ENCODE measurements around the gene ANKRD16.
"Not testable (repeated sequence)": the region's sequence is repeated elsewhere in the genome, so short reads cannot be mapped to it uniquely, and the experiment has no call there.

ANKRD16 gene

GRCh38 chr10:5910323-5911100 lies 20.8 kb upstream of the ANKRD16 start:
- Histone ChIP-seq H3K9me3 (no peaks in the 10 kb centered on the region), H3K4me1 (ENCODE audit: control insufficient read depth in 1 of 2, insufficient read depth in 1 of 2, low read depth in 1 of 2, low read length in 1 of 2) (no peaks in the 10 kb centered on the region), H3K4me3 (ENCODE audit: low read depth in 1 of 2, low read length in 1 of 2) (no peak overlapping the region), H3K36me3 (peaks cover 86% of the 10 kb centered on the region), H3K27me3 (no peaks in the 10 kb centered on the region), H3K27ac (no peak overlapping the region)
- TF ChIP-seq, protein P1, sequence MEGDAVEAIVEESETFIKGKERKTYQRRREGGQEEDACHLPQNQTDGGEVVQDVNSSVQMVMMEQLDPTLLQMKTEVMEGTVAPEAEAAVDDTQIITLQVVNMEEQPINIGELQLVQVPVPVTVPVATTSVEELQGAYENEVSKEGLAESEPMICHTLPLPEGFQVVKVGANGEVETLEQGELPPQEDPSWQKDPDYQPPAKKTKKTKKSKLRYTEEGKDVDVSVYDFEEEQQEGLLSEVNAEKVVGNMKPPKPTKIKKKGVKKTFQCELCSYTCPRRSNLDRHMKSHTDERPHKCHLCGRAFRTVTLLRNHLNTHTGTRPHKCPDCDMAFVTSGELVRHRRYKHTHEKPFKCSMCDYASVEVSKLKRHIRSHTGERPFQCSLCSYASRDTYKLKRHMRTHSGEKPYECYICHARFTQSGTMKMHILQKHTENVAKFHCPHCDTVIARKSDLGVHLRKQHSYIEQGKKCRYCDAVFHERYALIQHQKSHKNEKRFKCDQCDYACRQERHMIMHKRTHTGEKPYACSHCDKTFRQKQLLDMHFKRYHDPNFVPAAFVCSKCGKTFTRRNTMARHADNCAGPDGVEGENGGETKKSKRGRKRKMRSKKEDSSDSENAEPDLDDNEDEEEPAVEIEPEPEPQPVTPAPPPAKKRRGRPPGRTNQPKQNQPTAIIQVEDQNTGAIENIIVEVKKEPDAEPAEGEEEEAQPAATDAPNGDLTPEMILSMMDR (IDR thresholded peaks at IDR 0.05): no peak

- not testable (repeated sequence) for H3K4me1 ChIP-seq (ENCODE audit: control insufficient read depth in 1 of 2, insufficient read depth in 1 of 2, low read depth in 1 of 2, low read length in 1 of 2); H3K27me3 ChIP-seq; H3K9me3 ChIP-seq; H3K27ac ChIP-seq; H3K4me3 ChIP-seq (ENCODE audit: low read depth in 1 of 2, low read length in 1 of 2)
- peaks cover 69% of the 10 kb centered on the region for H3K36me3 ChIP-seq
Measured at GRCh38 chr10:5908676-5909075, 19.0 kb upstream of the ANKRD16 start.

DNA sequence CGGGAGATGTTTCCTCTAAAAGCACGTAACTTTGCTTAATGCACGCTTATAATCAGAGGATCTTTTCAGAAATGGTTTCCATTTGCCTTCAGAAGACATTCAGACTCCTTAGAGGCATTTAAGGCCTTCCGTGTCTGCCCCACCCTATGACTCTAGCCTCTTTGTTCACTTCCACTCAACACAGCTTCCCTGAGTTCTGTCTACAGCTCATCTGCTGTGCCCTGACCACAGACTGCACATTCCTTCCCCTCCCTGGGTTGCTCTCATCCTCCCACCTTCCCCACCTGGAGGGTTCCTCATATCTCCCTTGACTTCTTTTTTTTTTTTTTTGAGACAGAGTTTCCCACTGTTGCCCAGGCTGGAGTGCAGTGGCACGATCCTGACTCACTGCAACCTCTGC lies 17.0 kb upstream of the ANKRD16 start:
- Histone ChIP-seq H3K9me3 (no peaks in the 10 kb centered on the region), H3K27ac (no peak overlapping the region), H3K4me3 (ENCODE audit: low read depth in 1 of 2, low read length in 1 of 2) (no peak overlapping the region), H3K4me1 (ENCODE audit: control insufficient read depth in 1 of 2, insufficient read depth in 1 of 2, low read depth in 1 of 2, low read length in 1 of 2) (no peaks in the 10 kb centered on the region), H3K27me3 (no peaks in the 10 kb centered on the region), H3K36me3 (peaks cover 52% of the 10 kb centered on the region)
- TF ChIP-seq, protein P1 (IDR thresholded peaks at IDR 0.05): no peak

GRCh38 chr10:5905854-5906507 lies 16.3 kb upstream of the ANKRD16 start:
- Histone ChIP-seq H3K27me3 (no peaks in the 10 kb centered on the region), H3K4me1 (ENCODE audit: control insufficient read depth in 1 of 2, insufficient read depth in 1 of 2, low read depth in 1 of 2, low read length in 1 of 2) (no peaks in the 10 kb centered on the region), H3K9me3 (no peaks in the 10 kb centered on the region), H3K36me3 (peaks cover 46% of the 10 kb centered on the region), H3K4me3 (ENCODE audit: low read depth in 1 of 2, low read length in 1 of 2) (no peak overlapping the region), H3K27ac (no peak overlapping the region)
- TF ChIP-seq, protein P1 (IDR thresholded peaks at IDR 0.05): no peak

DNA sequence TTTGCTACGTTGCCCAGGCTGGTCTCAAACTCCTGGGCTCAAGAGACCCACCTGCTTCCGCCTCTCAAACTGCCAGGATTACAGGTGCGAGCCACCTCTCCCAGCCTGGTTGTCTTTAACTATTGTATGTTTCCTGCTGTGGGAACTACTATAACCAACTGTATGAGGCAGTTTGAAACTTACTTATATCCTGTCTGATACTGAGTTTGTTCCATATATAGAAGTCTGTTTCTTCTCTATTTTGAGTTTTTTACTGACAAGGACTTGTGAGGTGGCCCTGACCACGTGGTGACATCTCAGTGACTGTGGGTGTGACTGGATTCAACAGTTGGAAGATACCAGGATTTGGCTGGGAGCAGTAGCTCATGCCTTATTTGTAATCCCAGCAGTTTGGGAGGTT lies 14.5 kb upstream of the ANKRD16 start:
- peaks cover 28% of the 10 kb centered on the region for H3K36me3 ChIP-seq
- TF ChIP-seq, protein P1 (IDR thresholded peaks at IDR 0.05): no peak
- no peaks in the 10 kb centered on the region for H3K27me3 ChIP-seq
- no peak overlapping the region for H3K27ac ChIP-seq
- no peaks in the 10 kb centered on the region for H3K4me1 ChIP-seq (ENCODE audit: control insufficient read depth in 1 of 2, insufficient read depth in 1 of 2, low read depth in 1 of 2, low read length in 1 of 2)
- H3K9me3 ChIP-seq: no peaks in the 10 kb centered on the region
- no peak overlapping the region for H3K4me3 ChIP-seq (ENCODE audit: low read depth in 1 of 2, low read length in 1 of 2)

DNA sequence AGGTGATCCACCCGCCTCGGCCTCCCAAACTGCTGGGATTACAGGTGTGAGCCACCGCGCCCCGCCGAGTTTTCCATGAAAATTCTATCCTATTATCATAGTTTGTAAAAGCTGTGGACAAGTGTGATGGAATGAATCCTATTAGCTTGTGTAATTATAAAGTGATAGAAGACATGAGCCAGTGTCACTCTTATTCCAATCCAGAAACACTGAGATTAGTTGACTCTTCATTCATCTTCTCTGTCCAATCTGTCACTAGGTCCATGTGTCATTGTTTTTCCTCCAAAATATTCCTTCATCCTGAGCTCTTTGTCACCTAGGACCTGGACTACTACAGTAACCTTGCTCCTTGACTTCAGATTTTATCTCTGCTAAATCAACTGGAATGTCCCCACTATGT lies 13.9 kb upstream of the ANKRD16 start:
- Histone ChIP-seq H3K36me3 (peaks cover 21% of the 10 kb centered on the region), H3K4me3 (ENCODE audit: low read depth in 1 of 2, low read length in 1 of 2) (no peak overlapping the region), H3K27ac (no peak overlapping the region), H3K4me1 (ENCODE audit: control insufficient read depth in 1 of 2, insufficient read depth in 1 of 2, low read depth in 1 of 2, low read length in 1 of 2) (no peaks in the 10 kb centered on the region), H3K27me3 (no peaks in the 10 kb centered on the region), H3K9me3 (no peaks in the 10 kb centered on the region)
- TF ChIP-seq, protein P1 (IDR thresholded peaks at IDR 0.05): no peak
